Midbrain (tissue), 1 donor: ENCODE data around the gene LAMB1.
"Not testable (repeated sequence)": the region's sequence is repeated elsewhere in the genome, so short reads cannot be mapped to it uniquely, and the experiment has no call there.

ENCODE experiments used
- DNase-seq: peaks from one replicate; lab custom pipeline; 2025; lab: John Stamatoyannopoulos, UW

The LAMB1 gene

DNA sequence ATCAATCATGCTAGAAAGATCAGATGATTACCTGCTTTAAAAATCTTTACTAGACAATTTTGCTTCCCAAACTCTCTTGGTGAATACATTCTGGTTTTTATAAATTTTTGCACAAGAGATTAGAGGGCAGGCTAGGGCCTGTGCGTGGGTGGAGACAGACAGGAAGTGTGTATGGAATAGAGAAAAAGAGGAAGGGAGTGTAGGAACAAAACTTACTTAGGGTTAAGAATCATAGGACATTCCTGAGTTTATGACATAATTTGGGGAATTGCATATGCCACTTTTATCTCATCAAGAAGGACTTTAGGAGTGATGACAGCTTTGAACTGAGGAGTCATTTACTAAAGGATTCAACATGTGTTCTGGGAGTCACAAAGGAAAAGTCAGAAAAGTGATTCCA lies 31.3 kb downstream of the LAMB1 start:
- no peak for DNase-seq

DNA sequence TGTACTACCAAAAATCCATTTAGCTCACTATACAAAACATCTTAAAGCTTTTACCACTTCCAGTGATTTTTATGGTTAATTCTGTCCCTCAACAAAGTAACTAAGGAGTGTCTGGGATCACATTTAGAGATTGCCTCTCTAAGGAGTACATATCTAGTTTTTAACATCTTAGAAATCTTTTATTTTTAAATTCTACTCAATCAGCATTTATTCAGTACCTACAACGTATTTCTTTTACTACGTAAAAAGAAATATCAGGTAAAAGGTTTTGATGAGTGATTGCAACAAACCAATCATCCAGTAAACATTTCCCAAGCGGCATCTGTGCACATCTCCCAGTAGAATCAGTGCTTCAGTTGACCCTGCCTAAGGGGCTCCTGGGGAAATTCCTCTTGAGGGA lies 31.9 kb downstream of the LAMB1 start:
- no peak for DNase-seq

DNA sequence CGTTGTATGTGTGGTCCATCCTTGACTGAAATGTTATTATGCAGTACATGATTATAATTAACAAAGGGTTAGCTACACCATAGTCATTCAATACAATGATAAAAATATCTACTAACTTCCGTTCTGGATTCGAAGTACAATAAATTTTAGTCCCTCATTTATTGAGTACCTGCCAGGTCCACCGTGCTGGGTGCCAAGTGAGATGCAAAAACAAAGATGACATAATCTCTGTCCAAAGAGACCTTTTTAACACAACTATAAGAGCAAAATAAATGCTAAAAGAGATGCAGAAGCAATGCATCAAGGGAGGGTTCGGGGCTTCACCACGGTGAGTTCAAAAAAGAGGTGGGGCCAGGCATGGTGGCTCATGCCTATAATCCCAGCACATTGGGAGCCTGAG lies 33.1 kb downstream of the LAMB1 start:
- DNase-seq: no peak

DNA sequence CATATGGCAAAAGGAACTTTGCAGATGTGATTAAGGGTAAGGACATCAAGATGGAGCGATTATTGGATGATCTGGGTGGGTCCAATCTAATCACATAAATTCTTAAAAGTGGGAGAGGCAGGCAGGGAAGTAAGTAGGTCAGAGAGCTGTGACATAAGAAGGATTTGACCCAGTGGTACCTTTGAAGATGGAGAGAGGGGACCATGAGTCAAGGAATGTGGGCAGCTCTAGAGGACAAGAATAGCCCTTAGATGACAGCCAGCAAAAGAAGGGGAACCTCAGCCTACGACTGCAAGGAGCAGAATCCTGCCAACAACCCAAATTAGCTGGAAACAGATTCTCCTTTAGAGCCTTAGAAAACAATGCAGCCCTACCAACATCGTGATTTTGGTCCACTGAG lies 34.5 kb downstream of the LAMB1 start:
- no peak for DNase-seq

DNA sequence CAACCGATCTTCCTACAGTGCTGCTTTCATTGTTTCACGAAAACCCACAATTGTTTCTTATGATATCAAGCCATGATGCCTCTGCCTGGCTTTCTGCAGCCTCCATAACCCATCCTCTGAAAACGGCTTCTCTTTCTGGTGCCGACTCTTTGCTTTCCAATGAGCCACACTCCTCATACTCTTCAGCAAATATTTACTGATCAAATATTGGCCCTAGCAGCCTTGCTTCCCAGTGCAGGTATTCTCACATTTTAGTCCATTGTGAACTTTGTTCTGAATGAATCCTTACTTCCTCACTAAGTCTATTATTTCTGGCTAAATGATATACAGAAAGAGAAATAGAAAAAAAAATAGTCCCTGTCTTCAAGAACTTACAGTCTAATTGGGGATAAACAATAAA lies 35.5 kb downstream of the LAMB1 start:
- DNase-seq: no peak

DNA sequence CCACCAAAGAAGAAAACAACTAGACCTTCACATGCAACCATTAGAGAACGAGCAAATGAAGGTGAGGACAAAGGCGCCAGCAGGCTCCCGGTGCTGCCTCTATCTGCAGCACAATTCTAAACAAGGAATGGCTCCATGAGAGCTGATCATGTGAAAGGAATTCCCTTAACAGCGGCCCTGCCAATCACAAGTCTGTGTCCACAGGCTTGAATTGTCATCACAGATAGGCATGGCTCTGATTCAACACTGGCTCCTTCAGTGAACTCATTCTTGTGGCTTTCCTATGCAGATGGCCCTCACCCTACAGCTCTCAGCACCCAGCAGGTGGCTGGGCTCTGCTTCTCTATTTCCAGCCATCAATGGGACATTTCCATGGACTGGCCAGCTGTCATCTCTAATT lies 36.2 kb downstream of the LAMB1 start:
- no peak for DNase-seq

DNA sequence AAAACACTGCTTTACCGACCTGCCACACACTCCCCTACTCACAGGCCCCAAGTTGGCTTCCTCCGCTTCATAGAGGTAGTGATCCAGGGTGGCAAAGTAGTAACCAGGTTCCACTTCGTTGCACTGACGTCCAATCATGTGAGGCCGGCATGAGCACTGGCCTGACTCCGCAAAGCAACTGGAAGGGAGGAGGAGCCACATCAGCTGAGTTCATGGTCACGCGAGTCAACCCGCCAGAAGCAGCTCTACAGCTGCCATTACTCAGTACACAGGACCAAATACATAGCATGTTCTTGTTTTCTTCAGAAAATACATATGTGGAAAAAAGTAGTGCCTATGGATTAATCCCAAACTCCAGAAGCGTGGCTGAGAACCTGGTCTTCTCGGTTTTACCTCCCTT lies 38.5 kb downstream of the LAMB1 start:
- DNase-seq: no peak

DNA sequence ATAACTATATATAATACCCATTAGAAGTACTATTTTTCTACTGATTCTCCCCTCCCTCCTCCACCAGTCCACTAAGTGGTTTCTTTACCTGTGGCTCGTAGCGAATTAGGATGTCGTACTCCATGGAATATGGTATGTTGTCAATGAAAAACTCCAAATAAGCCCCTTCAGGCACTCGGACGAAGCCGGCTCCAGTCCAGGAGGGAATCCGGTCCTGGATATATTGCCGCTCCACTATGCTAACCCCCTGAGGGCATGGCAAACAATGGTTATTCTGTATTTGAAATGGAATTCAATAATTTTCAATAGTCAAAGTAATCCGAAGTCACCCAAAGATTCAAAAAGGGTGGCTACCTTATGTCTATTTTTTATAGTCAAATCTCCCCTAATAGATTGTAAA lies 40.1 kb downstream of the LAMB1 start:
- no peak for DNase-seq

DNA sequence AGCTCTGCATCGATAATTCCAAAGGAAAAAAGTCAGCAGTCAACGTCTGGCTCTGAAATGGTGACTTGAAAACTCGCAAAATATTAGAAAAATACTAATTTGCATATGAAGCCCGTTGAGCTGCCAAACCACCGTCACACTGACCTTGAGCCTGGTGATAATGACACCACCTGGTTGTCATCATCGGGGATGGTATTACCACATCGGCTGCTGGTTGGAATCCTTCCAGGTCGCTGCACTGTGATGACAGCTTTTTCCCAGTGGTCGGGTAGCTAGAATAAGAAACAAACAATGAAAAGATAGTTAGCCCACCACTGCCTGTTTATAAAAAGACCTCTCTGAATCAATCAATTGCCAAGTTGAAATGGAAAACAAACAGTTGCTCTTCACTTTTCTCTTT lies 41.6 kb downstream of the LAMB1 start:
- no peak for DNase-seq

DNA sequence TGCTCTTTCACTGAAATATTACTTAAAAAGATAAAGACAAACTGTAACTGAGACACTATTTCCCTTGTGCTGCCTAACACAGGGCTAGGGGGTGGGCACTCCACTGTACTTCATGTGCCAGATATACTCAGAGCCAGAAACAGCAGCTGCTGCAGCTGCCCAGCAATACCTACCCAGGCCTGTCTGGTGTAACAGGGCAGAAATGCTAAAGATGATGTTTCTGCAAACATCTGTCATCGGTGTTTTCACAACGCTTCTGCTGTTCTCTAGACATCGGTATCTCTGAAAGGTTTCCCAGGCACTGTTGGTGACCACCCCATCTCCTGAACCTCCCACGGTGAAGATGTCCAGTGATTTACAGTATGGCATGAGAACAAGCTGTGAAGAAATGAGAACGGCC lies 42.7 kb downstream of the LAMB1 start:
- DNase-seq: no peak

DNA sequence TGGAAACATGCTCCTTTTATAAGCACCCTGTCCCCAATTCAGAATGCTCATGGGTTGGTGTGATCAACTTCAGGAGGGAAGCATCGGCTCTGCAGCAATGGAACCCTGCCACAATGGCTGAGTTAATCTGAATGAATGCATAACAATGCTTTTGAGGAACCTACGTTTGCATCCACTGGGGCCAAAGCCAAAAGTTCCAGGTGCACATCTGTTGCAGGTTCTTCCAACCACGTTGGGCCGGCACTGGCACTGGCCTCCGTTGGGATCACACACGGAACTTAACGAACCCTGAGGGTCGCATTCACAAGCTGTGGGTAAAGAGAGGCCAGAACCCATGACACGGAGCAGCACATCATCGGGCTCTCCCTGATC lies 43.4 kb downstream of the LAMB1 start:
- no peak for DNase-seq

DNA sequence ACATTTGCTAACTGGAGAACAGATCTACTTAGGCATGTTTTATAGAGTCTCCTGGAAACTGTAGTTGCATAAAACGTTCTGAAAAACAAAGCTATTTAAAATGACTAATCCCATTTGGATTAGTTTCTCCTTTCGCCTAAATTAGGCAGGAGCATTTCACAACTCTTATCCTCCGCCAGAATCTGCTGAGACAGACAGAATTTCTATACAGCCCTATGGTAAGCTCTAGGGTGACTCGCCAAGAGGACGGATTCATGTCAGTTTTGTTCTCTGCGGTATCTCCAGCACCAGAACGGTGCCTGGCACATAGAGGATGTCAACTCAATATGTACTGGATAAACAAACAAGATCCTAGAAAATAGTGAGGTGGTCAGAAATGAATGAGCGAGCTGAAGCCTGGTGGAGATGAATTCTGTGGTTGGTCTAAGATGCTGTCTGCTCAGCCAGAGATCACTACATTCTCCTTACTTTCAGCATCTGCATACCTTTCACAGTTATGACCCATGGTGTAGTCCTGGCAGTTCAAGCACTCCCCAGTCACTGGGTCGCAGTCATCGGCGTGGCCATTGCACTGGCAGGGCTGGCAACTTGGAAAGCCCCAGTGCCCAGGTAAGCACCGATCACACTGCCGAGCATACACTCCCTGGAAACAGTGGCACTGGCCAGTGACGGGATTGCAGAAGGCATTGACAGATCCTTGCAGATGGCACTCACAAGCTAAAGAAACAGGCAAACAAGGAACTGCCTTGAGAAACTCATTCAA lies 44.0 kb downstream of the LAMB1 start:
- no peak for DNase-seq

DNA sequence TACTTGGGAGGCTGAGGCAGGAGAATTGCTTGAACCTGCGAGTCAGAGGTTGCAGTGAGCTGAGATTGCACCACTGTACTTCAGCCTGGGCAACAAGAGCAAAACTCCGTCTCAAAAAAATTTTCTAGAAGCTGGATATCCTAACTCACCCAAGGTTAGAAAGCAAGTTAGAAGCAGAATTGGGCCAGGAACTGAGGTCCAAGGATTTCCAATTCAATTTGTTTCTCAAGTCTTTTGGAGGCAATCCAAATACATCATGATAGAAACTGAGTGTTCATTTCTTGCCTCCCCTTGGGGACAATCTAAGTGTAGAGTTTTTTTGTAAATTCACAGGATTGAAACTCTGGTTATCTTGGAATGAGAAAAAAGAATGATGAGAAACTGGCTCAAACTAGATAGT lies 45.5 kb downstream of the LAMB1 start:
- no peak for DNase-seq

DNA sequence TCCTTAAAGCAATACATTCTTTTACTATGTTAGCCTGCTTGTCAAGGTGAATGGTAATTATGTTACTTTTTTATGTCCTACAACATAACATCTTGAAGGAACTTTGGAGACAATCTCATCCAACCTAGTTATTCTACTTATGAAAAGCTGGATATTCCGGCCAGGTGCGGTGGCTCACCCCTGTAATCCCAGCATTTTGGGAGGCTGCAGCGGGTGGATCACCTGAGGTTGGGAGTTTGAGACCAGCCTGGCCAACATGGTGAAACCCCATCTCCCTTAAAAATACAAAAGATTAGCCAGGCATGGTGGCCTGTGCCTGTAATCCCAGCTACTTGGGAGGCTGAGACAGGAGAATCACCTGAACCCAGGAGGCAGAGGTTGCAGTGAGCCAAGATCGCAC lies 46.0 kb downstream of the LAMB1 start:
- not testable (repeated sequence) for DNase-seq

DNA sequence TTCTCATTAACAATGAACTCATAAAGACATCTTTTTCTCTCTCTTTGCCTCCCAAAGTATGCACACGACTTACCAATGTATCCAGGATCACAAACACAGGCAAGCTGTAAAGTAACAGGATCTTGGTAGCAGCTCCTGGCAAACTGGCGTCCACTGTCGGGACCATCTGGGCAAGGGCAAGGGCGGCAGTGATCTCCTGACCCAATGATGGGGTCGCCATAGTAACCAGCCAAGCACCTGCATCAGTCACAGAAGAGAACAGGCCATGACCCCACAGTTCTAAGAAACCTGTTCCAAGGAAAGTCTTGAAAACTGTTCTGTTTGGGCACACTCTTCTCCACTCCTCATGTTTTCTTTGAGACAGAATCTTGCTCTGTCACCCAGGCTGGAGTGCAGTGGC lies 47.6 kb downstream of the LAMB1 start:
- no peak for DNase-seq

DNA sequence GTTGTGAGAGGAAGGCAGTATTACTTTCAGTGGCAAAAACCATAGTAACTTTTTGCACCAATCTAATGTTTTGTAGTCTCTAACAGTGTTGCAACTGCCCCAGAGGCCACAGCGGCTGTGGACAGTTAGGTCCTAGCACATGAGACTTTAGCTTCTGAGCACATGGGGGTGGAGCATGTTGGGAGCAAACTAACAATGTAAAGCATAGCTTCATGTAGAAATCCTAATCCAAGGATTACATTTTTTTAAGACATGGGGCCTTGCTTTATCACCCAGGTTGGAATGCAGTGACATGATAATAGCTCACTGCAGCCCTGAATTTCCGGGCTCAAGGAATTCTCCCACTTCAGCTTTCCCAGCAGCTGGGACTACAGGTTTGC lies 49.0 kb downstream of the LAMB1 start:
- DNase-seq: no peak

DNA sequence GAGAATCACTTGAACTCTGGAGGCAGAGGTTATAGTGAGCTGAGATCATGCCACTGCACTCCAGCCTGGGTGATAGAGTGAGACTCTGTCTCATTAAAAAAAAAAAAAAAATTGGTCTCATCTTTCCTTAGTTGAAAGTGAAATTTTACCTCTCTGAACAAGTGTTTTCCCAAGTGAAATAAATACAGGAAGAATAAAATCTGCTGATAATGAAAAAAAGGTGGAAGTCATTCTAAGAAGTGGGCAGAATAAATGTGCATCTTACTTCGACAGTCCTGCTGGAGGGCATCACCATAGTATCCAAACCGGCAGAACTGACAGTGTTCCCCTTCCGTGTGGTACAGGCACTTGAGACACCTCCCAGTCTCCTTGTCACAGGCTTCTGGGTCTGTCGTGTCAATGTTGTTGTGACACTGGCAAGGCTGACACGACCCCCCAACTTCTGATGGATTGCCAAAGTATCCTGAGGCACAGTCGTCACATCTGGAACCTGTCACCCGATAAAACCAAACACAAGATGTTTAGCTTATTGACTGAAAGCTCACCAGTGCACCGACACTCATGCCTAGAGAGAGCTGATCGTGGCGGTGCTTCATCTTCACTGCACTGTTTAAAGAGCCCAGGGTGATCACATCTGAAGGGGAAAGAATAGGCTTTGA lies 49.6 kb downstream of the LAMB1 start:
- DNase-seq: no peak

DNA sequence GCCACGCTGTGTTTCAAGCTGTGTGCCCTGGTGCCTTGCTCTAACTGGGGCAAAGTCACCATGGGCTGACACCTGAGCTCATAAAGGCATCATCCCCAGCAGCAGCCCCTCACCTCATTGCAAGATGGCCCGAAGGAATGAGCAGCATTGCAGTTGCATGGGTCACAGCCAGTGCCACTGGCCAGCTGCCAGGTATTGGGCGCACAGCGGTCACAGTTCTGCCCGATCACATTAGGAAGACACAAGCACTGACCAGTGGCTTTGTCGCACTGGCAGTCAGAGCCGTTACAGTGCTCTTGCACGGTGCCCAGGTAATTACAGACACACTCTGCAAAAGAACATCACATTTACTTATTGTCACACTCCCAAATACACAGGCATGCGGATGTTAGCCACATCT lies 51.1 kb downstream of the LAMB1 start:
- DNase-seq: no peak

DNA sequence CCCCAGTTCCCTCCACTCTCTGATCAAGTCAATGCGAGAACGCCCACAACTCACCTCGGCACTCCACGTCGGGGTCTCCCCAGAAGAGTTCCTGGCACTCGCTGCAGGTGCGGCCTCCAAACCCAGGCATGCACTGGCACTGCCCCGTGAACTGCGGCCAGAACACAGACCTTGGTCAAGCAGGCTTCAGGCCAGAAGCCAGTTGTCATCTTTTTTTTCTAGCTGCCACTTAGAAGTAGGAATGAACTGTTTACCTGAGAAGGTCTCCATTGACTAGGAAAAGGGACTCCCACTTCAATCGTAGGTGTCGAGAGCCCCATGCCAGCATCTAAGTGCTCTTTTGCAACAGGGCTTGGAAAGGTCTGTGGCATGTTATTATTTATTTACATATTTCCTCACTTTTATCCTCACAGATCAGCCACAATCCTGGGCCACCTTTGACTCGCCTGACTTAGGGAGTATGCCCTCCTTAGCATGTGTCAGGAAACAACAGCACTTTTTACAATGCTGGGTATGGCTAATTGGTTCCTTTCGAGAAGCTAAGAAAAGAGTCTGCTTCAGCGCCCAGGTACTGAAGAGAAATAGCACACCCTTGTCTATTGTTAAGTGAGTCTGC lies 51.7 kb downstream of the LAMB1 start:
- DNase-seq: no peak

DNA sequence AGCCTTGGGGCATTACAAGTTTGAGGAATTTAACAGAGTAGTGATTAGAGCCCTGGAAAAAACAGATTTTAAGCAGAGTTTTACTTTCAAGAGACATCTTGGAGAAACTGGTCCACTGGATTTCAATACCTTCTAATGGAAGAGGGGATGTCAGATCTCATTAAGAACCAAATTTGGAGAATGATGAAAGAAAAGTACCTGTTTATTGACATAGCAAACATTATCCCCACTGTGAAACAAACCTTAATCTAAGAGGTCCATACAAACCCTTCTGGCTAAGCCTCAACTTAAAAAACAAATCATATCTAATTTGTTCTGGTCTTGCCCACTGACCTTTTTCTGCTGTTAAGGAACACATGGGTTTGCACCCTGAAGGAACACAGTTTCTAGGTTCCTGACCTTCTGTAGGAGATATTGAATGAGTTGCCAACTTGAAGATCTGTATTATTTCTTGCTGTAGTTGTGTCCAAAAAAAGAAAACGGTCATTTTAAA lies 53.5 kb downstream of the LAMB1 start:
- DNase-seq: no peak

DNA sequence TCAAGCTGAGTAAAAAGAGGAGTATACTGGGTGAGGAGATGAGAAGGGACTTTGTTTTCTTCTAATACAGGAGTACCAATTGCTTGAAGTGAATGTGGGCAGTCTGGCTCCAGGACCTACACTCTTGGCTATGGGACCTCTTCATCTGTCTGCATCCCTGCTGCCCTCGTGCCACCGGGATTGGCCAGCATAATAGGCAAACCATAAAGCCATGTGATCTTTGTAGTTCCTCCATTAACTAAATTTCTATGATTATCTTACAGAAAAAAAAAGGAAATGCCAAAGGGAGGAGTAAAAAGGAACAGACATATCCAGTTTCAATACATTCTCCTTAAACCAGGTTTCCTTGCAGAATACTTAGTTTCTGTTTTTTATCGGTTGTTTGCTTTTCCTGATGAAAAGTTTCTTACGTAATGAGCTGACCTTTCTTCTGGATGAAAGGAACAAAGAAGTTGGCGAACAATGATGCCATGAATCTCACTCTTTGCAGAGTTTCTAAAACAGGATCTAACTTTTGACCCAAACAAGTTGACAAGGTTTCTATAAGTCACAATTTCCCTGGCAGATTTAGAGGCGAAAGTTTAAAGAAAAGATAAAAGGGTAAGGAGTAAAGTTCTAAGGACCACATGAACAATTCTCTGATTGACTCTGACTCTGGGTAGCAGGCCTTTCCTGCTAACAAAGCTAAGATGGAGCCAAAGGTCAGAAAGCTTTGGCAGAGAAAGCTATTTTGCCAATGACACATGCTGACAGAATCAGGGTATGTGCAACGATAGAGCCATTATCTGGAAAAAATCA lies 54.1 kb downstream of the LAMB1 start:
- DNase-seq: no peak

DNA sequence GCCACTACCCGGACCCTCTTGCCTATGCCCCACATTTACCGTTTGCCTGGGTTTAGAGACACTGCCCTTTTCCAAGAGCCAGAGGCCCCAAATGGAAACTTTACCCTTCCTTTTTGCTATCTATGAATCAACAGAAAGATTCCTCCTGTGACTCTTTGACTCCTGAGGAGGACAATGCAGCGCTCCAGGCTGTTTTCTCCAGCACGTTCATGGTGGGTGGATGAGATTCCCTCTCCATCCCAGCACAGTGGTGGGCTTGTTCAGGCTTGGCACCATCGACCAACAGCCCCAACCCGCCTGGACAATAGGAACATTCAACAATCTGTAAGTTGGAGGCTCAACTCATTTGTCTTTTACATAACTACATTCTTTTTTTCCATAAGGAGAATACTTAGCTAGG lies 56.1 kb downstream of the LAMB1 start:
- no peak for DNase-seq

DNA sequence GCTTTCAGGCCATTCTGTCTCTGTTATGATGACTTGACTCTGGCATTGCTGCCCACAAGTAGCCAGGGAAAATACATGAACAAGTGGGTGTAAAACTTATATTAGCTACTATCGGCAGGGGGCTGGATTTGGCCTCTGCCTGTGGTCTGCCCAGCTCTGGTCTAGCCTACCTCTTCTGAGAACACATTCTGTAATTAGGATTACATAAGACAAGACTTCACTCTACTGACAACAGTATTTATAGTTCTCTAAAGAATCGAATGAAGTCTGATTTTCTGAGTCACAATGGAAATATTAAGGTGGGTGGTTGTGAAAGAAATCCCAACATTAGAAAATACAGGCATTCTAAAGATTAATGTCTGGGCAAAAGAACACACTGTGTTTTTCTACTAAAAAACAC lies 56.5 kb downstream of the LAMB1 start:
- no peak for DNase-seq
